Mesenchymal stem cell (in vitro differentiated cells and primary cell): ENCODE results near the gene FTH1.

Source experiments
- DNase-seq: peaks from one replicate; pipeline ENCODE4 v3.0.0-alpha.2; 2013
- H2AFZ ChIP-seq: one replicate; pipeline ENCODE4 v1.6.1; 2013; ENCODE audit warnings: low read depth, mild to moderate bottlenecking, control low read depth, inconsistent platforms, low read length, moderate library complexity
- H2AK5ac ChIP-seq: 2 replicates; pipeline ENCODE4 v1.6.1; 2013; ENCODE audit warnings: low read length, moderate library complexity, mild to moderate bottlenecking, inconsistent platforms; ENCODE audit not compliant: severe bottlenecking
- H2BK120ac ChIP-seq: one replicate; pipeline ENCODE4 v1.6.1; 2013; ENCODE audit warnings: low read depth, mild to moderate bottlenecking, inconsistent platforms, low read length, moderate library complexity
- H2BK12ac ChIP-seq, 2 experiments: one replicate each; pipeline ENCODE4 v1.6.1; 2013; ENCODE audit warnings: inconsistent platforms in 2 of 2, low read length in 2 of 2, mild to moderate bottlenecking in 2 of 2, moderate library complexity in 2 of 2, control low read depth in 1 of 2
- H2BK15ac ChIP-seq: one replicate; pipeline ENCODE4 v1.6.1; 2013; ENCODE audit warnings: mild to moderate bottlenecking, low read depth, inconsistent platforms; ENCODE audit not compliant: poor library complexity, severe bottlenecking
- H2BK5ac ChIP-seq: 2 replicates; pipeline ENCODE4 v1.6.1; 2013; ENCODE audit warnings: low read depth, mild to moderate bottlenecking, low read length, control low read depth, inconsistent platforms; ENCODE audit not compliant: poor library complexity, severe bottlenecking
- H3K14ac ChIP-seq, 2 experiments: one replicate each; pipeline ENCODE4 v1.6.1; 2013; ENCODE audit warnings: inconsistent platforms in 2 of 2, low read length in 2 of 2, control low read depth in 1 of 2, mild to moderate bottlenecking in 1 of 2, moderate library complexity in 1 of 2
- H3K18ac ChIP-seq, 2 experiments: one replicate each; pipeline ENCODE4 v1.6.1; 2013; ENCODE audit warnings: inconsistent platforms in 2 of 2, low read length in 2 of 2, control low read depth in 1 of 2, low read depth in 1 of 2, mild to moderate bottlenecking in 1 of 2
- H3K23ac ChIP-seq, 2 experiments: one replicate each; pipeline ENCODE4 v1.6.1; 2013; ENCODE audit warnings: inconsistent platforms in 2 of 2, low read length in 2 of 2, mild to moderate bottlenecking in 2 of 2, moderate library complexity in 2 of 2, control low read depth in 1 of 2
- H3K27ac ChIP-seq: 2 replicates; pipeline ENCODE4 v1.5.1; 2013; ENCODE audit warnings: mild to moderate bottlenecking, moderate library complexity, low read length, control low read depth, inconsistent platforms; ENCODE audit not compliant: poor library complexity, severe bottlenecking
- H3K27me3 ChIP-seq, 2 experiments: 2 replicates each; pipeline versions ENCODE4 v1.6.1 to v1.7.0; 2013; ENCODE audit warnings: low read length in 2 of 2, mild to moderate bottlenecking in 2 of 2, moderate library complexity in 2 of 2, control low read depth in 1 of 2, inconsistent platforms in 1 of 2; ENCODE audit not compliant: control insufficient read depth in 1 of 2, insufficient read depth in 1 of 2
- H3K36me3 ChIP-seq, 2 experiments: 2 replicates each; pipeline versions ENCODE4 v1.6.1 to v1.7.0; 2013; ENCODE audit warnings: low read length in 2 of 2, control low read depth in 1 of 2, inconsistent platforms in 1 of 2, low read depth in 1 of 2, mild to moderate bottlenecking in 1 of 2; ENCODE audit not compliant: insufficient read depth in 2 of 2, control insufficient read depth in 1 of 2
- H3K4ac ChIP-seq, 2 experiments: one replicate each; pipeline ENCODE4 v1.6.1; 2013; ENCODE audit warnings: inconsistent platforms in 2 of 2, low read length in 2 of 2, mild to moderate bottlenecking in 2 of 2, moderate library complexity in 2 of 2, control low read depth in 1 of 2, low read depth in 1 of 2
- H3K4me1 ChIP-seq: 2 replicates; pipeline ENCODE4 v1.6.1; 2013; ENCODE audit warnings: low read depth, low read length, control low read depth; ENCODE audit not compliant: control insufficient read depth, insufficient read depth
- H3K4me2 ChIP-seq: 2 replicates; pipeline ENCODE4 v1.6.1; 2013; ENCODE audit warnings: low read length, mild to moderate bottlenecking, inconsistent platforms; ENCODE audit not compliant: poor library complexity, severe bottlenecking
- H3K4me3 ChIP-seq, 2 experiments: 2 replicates each; pipeline versions ENCODE4 v1.5.1 to v1.7.0; 2013; ENCODE audit warnings: low read length in 2 of 2, mild to moderate bottlenecking in 2 of 2, control low read depth in 1 of 2, low read depth in 1 of 2; ENCODE audit not compliant: insufficient read depth in 1 of 2
- H3K79me1 ChIP-seq: replicated peaks from 2 replicates; pipeline ENCODE4 v1.6.1; 2013; ENCODE audit warnings: mild to moderate bottlenecking, control low read depth, low read length, inconsistent platforms; ENCODE audit not compliant: poor library complexity, severe bottlenecking
- H3K9ac ChIP-seq: 2 replicates; pipeline ENCODE4 v1.7.0; 2013; ENCODE audit warnings: mild to moderate bottlenecking, low read length, moderate library complexity
- H3K9me3 ChIP-seq: 2 replicates; pipeline ENCODE4 v1.7.0; 2013; ENCODE audit warnings: mild to moderate bottlenecking, low read length; ENCODE audit not compliant: control insufficient read depth
- H4K8ac ChIP-seq: one replicate; pipeline ENCODE4 v1.6.1; 2013; ENCODE audit warnings: inconsistent platforms, mild to moderate bottlenecking, low read length, moderate library complexity
- H4K91ac ChIP-seq: one replicate; pipeline ENCODE4 v1.6.1; 2013; ENCODE audit warnings: mild to moderate bottlenecking, low read length, inconsistent platforms
- WGBS: methylation state at CpG from one replicate; pipeline ENCODE4 v1.1.7; 2013; ENCODE audit warnings: mixed read lengths; 5-methylcytosine and 5-hydroxymethylcytosine counted together

Gene FTH1

DNA sequence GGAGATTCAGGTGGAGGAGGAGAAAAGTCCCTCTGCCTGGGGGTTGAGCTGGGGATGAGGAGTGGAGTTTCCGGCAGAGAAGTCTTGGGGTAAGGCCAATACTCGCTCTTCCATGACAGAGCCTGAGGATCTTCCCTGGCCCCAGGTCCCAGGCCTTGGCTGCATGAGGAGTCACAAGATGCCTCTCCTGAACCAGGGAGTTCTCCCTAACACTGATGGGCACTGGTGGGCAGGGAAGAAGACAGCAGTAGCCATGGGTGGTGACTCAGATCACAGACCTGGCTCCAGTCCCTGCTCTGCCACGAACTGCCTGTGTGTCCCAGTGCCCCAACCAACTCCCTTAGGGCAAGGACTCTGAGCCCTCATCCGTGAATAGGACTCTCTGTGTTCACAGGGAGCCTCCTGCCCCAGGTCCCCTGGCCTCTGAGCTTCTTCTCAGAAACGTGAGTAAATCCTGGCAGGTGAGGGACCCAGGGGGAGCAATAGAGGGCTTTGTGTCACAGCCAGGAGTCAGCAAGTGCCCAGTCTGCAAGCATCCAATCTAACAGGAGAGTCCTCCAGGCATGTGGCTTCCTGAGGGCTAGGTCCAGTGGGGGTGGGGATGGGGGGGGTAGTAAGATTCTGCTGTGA, 45.5 kb upstream of the FTH1 start:
- H2BK15ac ChIP-seq = no peak overlapping the region
- H2AK5ac ChIP-seq = peak overlapping the region; percentile 36
- no peak overlapping the region for H3K4ac ChIP-seq
- no peak overlapping the region for H3K23ac ChIP-seq
- H2BK5ac ChIP-seq = no peak overlapping the region
- no peak overlapping the region for H3K4me3 ChIP-seq
- H3K18ac ChIP-seq = peak overlapping the region in 1 of 2 experiments; percentile 28
- H2AFZ ChIP-seq = no peak overlapping the region
- no peak overlapping the region for H2BK120ac ChIP-seq
- H3K9me3 ChIP-seq = no peaks in the 10 kb centered on the region
- no peak overlapping the region for H3K14ac ChIP-seq
- no peak overlapping the region for H3K27ac ChIP-seq
- H2BK12ac ChIP-seq = no peak overlapping the region
- DNase-seq = no peak
- no peak overlapping the region for H3K9ac ChIP-seq
- no peak overlapping the region for H3K4me2 ChIP-seq
- H4K8ac ChIP-seq = no peak overlapping the region
- no peaks in the 10 kb centered on the region for H3K27me3 ChIP-seq
- H3K79me1 ChIP-seq = no peaks in the 10 kb centered on the region
- no peaks in the 10 kb centered on the region for H3K36me3 ChIP-seq
- peaks cover 19% of the 10 kb centered on the region for H3K4me1 ChIP-seq
- H4K91ac ChIP-seq = no peak overlapping the region
- WGBS = 66% methylated on average over 5 of the region's 5 CpGs

DNA sequence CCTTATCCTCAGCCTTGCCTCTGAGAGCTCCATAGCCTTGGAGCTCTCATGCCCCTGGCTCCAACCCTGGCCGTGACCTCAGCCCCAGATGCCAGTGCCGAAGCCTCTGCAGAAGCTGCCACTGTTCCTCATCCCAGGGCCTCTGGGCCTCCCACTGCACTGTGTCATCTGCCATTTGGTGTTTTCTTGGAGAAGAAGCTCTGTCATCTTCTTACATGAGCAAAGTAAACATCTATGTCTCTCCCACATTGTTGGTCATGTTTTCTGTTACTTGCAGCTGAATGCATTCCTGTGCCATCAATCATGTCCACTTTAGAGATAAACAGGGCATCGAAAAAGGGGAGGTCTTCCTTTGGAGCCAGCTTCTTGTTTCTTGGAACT, 45.0 kb upstream of the FTH1 start:
- Histone ChIP-seq H4K8ac (no peak overlapping the region), H3K23ac (no peak overlapping the region), H2BK5ac (no peak overlapping the region), H3K9ac (no peak overlapping the region), H2AK5ac (no peak overlapping the region), H3K4me3 (no peak overlapping the region), H3K79me1 (no peaks in the 10 kb centered on the region), H3K36me3 (no peaks in the 10 kb centered on the region), H3K9me3 (no peaks in the 10 kb centered on the region), H3K4me2 (no peak overlapping the region), H3K27me3 (no peaks in the 10 kb centered on the region), H3K18ac (no peak overlapping the region), H4K91ac (no peak overlapping the region), H3K27ac (no peak overlapping the region), H2BK120ac (no peak overlapping the region), H3K4me1 (peaks cover 16% of the 10 kb centered on the region), H2AFZ (no peak overlapping the region), H2BK12ac (no peak overlapping the region), H2BK15ac (no peak overlapping the region), H3K14ac (no peak overlapping the region), H3K4ac (no peak overlapping the region)
- DNase-seq = peak; percentile 31
- 76% methylated on average over 3 of the region's 3 CpGs for WGBS

DNA sequence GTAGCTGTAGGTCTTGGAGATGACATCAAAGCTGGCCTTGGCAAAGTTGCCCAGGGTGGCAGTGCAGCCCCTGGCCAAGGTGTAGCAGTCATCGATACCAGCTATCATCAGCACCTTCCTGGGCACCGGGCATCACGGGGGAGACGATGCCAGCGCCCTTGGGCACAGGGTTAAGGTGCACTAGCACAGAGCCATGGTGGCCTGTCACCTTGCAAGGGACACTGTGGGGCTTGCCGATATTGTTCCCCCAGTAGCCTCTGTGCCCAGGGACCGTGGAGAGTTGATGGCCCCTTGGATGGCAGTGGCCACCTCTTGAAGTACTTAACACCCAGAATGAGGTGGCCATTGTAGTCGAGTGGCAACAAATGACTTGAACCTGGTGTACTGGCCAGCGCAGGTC, 44.4 kb upstream of the FTH1 start:
- no peak overlapping the region for H2BK120ac ChIP-seq
- H2BK12ac ChIP-seq = no peak overlapping the region
- H3K27ac ChIP-seq = no peak overlapping the region
- H3K23ac ChIP-seq = no peak overlapping the region
- no peak overlapping the region for H2AFZ ChIP-seq
- 89% methylated on average over 9 of the region's 9 CpGs for WGBS
- no peak overlapping the region for H2BK15ac ChIP-seq
- no peak overlapping the region for H3K4me3 ChIP-seq
- no peak overlapping the region for H3K9ac ChIP-seq
- no peaks in the 10 kb centered on the region for H3K9me3 ChIP-seq
- peak overlapping the region; percentile 6 for H4K91ac ChIP-seq
- H4K8ac ChIP-seq = no peak overlapping the region
- H3K4ac ChIP-seq = no peak overlapping the region
- no peaks in the 10 kb centered on the region for H3K79me1 ChIP-seq
- H3K14ac ChIP-seq = no peak overlapping the region
- H3K18ac ChIP-seq = no peak overlapping the region
- peaks cover 13% of the 10 kb centered on the region for H3K4me1 ChIP-seq
- no peak overlapping the region for H2AK5ac ChIP-seq
- no peak overlapping the region for H2BK5ac ChIP-seq
- no peaks in the 10 kb centered on the region for H3K27me3 ChIP-seq
- no peak overlapping the region for H3K4me2 ChIP-seq
- no peak for DNase-seq
- no peaks in the 10 kb centered on the region for H3K36me3 ChIP-seq

DNA sequence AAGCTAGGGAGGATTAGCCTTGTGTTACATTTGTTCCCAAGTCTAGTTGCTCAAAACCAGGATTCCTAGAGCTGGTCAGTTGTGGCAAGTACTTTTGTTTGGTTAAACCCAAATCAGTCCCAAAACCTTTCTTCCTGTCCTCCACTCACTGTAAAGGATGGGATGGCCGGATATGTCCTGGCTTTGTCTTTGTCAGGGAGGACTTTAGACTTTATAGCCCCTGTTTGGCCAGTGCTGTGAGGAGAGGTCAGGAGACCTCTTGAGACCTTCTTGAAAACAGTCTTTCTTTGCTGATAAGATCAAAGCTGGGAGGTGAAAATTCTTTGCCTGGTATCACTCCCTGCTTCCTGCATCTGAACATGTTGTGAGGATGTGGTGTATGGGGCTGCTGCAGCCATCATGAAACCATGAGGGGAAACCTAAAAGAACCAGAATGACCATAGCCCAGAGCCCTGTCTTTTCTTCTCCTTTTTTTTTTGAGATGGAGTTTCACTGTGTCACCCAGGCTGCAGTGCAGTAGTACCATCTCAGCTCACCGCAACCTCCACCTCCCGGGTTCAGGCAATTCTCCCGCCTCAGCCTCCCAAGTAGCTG, 43.6 kb upstream of the FTH1 start:
- H4K8ac ChIP-seq = no peak overlapping the region
- H4K91ac ChIP-seq = no peak overlapping the region
- no peak overlapping the region for H3K18ac ChIP-seq
- no peak overlapping the region for H2AFZ ChIP-seq
- H3K4me3 ChIP-seq = no peak overlapping the region
- H3K27me3 ChIP-seq = no peaks in the 10 kb centered on the region
- H3K79me1 ChIP-seq = no peaks in the 10 kb centered on the region
- H3K9ac ChIP-seq = no peak overlapping the region
- no peak overlapping the region for H3K23ac ChIP-seq
- DNase-seq = no peak
- no peak overlapping the region for H2BK15ac ChIP-seq
- no peaks in the 10 kb centered on the region for H3K36me3 ChIP-seq
- WGBS = 90% methylated on average over 2 of the region's 4 CpGs
- H3K27ac ChIP-seq = no peak overlapping the region
- no peak overlapping the region for H2BK120ac ChIP-seq
- H3K14ac ChIP-seq = no peak overlapping the region
- H2BK12ac ChIP-seq = no peak overlapping the region
- no peak overlapping the region for H3K4ac ChIP-seq
- H3K4me1 ChIP-seq = peaks cover 13% of the 10 kb centered on the region
- no peak overlapping the region for H3K4me2 ChIP-seq
- H2BK5ac ChIP-seq = no peak overlapping the region
- H2AK5ac ChIP-seq = no peak overlapping the region
- no peaks in the 10 kb centered on the region for H3K9me3 ChIP-seq
